GM19023 (cell line): ENCODE data around the gene LTBP3.
"Not testable (repeated sequence)": the region's sequence is repeated elsewhere in the genome, so short reads cannot be mapped to it uniquely, and the experiment has no call there.

Source experiments
- ATAC-seq: cut with Tn5 transposase; IDR thresholded peaks from one replicate; pipeline ENCODE4 v1.9.1; 2021; ENCODE audit warnings: mild to moderate bottlenecking, moderate library complexity; ENCODE audit not compliant: unreplicated experiment

The LTBP3 gene

DNA sequence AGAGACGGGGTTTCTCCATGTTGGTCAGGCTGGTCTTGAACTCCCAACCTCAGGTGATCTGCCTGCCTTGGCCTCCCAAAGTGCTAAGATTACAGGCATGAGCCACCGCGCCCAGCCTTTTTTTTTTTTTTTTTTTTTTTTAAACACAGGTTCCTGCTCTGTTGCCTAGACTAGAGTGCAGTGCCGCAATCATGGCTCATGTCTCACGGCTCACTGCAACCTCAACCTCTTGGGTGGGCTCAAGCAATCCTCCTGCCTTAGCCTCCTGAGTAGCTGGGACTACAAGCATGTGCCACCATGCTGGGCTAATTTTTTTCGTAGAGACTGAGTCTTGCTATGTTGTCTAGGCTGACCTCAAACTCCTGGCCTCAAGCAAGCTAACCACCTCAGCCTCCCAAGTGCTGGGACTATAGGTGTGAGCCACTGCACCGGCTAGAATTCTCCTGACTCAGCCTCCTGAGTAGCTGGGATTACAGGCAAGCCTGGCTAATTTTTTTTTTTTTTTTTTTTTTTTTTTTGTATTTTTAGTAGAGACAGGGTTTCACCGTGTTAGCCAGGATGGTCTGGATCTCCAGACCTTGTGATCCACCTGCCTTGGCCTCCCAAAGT lies 39.1 kb downstream of the LTBP3 start:
- not testable (repeated sequence) for ATAC-seq

DNA sequence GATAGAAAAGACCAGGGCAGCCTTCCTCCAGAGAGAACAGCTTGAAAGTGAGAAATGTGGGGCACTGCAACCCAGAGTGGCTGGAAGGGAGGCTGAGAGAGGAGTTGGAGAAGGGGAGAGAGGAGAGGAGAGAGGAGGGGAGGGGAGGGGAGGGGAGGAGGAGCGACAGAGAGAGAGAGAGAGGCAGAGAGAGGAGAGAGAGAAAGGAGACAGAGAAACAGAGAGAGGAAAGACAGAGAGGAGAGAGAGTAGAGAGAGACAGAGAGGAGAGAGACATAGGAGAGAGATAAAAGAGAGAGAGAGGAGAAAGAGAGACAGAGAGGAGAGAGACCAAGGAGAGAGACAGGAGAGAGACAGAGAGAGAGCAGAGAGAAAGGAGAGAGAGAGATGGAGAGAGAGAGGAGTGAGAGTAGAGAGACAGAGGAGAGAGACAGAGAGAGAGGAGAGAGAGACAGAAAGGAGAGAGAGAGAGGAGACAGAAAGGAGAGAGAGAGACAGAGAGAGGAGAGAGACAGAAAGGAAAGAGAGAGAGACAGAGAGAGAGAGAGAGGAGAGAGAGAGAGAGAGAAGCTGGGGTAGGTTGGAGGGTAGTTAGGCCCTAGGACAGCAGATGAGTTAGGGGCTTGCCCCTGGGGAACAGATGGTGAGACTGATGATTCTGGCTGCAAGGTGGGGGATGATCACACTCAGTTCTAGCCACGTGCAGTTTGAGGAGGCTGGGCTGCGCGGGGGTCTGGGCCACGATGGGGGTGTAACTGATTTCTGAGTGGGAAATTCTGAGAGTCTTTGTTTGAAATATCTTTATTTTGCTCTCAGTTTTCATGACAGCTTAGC lies 41.8 kb downstream of the LTBP3 start:
- ATAC-seq = no peak

DNA sequence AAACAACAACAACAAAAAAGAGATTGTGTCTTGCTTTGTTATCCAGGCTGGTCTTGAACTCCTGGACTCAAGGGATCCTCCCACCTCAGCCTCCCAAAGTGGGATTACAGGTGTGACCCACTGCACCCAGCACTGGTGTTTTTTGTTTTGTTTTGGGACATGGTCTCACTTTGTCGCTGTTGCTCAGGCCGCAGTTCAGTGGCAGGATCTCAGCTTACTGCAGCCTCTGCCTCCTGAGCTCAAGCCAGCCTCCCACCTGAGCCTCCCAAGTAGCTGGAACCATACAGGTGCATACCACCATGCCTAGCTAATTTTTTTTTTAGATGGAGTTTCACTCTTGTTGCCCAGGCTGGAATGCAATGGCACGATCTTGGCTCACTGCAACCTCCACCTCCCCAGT lies 45.8 kb downstream of the LTBP3 start:
- ATAC-seq = not testable (repeated sequence)

DNA sequence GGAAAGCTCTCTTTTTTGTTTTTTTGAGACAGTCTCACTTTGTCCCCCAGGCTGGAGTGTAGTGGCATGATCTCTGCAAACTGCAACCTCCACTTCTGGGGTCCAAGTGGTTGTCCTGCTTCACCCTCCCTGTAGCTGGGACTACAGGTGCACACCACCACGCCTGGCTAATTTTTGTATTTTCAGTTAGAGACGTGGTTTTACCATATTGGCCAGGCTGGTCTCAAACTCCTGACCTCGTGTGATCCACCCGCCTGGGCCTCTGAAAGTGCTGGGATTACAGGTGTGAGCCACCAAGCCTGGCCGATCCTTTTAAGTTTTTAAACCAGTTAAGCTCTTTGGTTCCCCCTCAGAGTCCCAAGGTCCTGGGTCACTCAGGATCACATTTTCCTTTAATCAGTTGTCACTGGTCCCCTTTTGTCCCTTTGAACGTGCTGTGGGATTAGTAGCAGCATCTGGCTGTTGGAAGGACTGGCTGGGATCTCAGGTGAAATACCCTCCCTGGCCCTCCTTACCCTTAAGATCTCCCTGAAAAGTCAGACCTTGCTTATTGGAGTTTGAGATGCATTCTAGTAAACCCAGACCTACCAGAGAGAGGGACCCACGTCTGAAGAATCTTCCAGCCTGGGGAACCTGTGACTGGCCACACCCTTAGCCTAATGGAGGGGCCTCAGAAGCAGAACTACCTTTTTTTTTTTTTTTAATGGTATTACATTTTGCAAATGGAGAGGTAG lies 51.2 kb downstream of the LTBP3 start:
- ATAC-seq = peak; percentile 46

DNA sequence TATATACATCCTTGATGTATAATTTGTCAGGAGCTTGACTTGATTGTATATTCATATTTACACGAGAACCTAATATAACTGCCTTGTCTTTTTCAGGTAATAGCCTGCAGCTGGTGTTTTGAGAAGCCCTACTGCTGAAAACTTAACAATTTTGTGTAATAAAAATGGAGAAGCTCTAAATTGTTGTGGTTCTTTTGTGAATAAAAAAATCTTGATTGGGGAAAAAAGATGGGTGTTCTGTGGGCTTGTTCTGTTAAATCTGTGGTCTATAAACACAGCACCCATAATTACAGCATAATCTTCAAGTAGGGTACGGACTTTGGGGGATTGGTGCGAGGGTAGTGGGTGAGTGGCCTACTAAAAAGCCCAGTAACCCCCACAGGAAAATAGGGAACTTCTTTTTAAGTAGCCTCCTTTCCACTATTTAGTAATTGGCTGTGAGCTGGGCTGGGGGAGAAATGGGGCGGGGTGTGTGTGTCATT lies 51.8 kb downstream of the LTBP3 start:
- no peak for ATAC-seq

DNA sequence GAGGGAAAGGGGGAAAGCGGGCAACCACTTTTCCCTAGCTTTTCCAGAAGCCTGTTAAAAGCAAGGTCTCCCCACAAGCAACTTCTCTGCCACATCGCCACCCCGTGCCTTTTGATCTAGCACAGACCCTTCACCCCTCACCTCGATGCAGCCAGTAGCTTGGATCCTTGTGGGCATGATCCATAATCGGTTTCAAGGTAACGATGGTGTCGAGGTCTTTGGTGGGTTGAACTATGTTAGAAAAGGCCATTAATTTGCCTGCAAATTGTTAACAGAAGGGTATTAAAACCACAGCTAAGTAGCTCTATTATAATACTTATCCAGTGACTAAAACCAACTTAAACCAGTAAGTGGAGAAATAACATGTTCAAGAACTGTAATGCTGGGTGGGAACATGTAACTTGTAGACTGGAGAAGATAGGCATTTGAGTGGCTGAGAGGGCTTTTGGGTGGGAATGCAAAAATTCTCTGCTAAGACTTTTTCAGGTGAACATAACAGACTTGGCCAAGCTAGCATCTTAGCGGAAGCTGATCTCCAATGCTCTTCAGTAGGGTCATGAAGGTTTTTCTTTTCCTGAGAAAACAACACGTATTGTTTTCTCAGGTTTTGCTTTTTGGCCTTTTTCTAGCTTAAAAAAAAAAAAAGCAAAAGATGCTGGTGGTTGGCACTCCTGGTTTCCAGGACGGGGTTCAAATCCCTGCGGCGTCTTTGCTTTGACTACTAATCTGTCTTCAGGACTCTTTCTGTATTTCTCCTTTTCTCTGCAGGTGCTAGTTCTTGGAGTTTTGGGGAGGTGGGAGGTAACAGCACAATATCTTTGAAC lies 52.5 kb downstream of the LTBP3 start:
- ATAC-seq = no peak

DNA sequence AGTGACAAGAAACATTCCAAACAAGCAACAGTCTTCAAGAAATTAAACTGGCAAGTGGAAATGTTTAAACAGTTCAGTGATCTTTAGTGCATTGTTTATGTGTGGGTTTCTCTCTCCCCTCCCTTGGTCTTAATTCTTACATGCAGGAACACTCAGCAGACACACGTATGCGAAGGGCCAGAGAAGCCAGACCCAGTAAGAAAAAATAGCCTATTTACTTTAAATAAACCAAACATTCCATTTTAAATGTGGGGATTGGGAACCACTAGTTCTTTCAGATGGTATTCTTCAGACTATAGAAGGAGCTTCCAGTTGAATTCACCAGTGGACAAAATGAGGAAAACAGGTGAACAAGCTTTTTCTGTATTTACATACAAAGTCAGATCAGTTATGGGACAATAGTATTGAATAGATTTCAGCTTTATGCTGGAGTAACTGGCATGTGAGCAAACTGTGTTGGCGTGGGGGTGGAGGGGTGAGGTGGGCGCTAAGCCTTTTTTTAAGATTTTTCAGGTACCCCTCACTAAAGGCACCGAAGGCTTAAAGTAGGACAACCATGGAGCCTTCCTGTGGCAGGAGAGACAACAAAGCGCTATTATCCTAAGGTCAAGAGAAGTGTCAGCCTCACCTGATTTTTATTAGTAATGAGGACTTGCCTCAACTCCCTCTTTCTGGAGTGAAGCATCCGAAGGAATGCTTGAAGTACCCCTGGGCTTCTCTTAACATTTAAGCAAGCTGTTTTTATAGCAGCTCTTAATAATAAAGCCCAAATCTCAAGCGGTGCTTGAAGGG lies 53.3 kb downstream of the LTBP3 start:
- ATAC-seq = no peak

DNA sequence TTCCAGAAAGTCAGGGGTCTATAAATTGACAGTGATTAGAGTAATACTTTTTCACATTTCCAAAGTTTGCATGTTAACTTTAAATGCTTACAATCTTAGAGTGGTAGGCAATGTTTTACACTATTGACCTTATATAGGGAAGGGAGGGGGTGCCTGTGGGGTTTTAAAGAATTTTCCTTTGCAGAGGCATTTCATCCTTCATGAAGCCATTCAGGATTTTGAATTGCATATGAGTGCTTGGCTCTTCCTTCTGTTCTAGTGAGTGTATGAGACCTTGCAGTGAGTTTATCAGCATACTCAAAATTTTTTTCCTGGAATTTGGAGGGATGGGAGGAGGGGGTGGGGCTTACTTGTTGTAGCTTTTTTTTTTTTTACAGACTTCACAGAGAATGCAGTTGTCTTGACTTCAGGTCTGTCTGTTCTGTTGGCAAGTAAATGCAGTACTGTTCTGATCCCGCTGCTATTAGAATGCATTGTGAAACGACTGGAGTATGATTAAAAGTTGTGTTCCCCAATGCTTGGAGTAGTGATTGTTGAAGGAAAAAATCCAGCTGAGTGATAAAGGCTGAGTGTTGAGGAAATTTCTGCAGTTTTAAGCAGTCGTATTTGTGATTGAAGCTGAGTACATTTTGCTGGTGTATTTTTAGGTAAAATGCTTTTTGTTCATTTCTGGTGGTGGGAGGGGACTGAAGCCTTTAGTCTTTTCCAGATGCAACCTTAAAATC lies 54.0 kb downstream of the LTBP3 start:
- ATAC-seq = no peak

DNA sequence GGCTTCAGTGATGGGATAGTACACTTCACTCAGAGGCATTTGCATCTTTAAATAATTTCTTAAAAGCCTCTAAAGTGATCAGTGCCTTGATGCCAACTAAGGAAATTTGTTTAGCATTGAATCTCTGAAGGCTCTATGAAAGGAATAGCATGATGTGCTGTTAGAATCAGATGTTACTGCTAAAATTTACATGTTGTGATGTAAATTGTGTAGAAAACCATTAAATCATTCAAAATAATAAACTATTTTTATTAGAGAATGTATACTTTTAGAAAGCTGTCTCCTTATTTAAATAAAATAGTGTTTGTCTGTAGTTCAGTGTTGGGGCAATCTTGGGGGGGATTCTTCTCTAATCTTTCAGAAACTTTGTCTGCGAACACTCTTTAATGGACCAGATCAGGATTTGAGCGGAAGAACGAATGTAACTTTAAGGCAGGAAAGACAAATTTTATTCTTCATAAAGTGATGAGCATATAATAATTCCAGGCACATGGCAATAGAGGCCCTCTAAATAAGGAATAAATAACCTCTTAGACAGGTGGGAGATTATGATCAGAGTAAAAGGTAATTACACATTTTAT lies 54.7 kb downstream of the LTBP3 start:
- ATAC-seq = no peak

DNA sequence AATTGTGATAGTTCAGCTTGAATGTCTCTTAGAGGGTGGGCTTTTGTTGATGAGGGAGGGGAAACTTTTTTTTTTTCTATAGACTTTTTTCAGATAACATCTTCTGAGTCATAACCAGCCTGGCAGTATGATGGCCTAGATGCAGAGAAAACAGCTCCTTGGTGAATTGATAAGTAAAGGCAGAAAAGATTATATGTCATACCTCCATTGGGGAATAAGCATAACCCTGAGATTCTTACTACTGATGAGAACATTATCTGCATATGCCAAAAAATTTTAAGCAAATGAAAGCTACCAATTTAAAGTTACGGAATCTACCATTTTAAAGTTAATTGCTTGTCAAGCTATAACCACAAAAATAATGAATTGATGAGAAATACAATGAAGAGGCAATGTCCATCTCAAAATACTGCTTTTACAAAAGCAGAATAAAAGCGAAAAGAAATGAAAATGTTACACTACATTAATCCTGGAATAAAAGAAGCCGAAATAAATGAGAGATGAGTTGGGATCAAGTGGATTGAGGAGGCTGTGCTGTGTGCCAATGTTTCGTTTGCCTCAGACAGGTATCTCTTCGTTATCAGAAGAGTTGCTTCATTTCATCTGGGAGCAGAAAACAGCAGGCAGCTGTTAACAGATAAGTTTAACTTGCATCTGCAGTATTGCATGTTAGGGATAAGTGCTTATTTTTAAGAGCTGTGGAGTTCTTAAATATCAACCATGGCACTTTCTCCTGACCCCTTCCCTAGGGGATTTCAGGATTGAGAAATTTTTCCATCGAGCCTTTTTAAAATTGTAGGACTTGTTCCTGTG lies 55.4 kb downstream of the LTBP3 start:
- ATAC-seq = no peak

DNA sequence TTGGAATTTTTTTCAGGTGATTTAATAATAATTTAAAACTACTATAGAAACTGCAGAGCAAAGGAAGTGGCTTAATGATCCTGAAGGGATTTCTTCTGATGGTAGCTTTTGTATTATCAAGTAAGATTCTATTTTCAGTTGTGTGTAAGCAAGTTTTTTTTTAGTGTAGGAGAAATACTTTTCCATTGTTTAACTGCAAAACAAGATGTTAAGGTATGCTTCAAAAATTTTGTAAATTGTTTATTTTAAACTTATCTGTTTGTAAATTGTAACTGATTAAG lies 55.9 kb downstream of the LTBP3 start:
- no peak for ATAC-seq

DNA sequence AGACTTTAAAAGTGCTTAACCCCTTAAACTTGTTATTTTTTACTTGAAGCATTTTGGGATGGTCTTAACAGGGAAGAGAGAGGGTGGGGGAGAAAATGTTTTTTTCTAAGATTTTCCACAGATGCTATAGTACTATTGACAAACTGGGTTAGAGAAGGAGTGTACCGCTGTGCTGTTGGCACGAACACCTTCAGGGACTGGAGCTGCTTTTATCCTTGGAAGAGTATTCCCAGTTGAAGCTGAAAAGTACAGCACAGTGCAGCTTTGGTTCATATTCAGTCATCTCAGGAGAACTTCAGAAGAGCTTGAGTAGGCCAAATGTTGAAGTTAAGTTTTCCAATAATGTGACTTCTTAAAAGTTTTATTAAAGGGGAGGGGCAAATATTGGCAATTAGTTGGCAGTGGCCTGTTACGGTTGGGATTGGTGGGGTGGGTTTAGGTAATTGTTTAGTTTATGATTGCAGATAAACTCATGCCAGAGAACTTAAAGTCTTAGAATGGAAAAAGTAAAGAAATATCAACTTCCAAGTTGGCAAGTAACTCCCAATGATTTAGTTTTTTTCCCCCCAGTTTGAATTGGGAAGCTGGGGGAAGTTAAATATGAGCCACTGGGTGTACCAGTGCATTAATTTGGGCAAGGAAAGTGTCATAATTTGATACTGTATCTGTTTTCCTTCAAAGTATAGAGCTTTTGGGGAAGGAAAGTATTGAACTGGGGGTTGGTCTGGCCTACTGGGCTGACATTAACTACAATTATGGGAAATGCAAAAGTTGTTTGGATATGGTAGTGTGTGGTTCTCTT lies 56.5 kb downstream of the LTBP3 start:
- no peak for ATAC-seq

DNA sequence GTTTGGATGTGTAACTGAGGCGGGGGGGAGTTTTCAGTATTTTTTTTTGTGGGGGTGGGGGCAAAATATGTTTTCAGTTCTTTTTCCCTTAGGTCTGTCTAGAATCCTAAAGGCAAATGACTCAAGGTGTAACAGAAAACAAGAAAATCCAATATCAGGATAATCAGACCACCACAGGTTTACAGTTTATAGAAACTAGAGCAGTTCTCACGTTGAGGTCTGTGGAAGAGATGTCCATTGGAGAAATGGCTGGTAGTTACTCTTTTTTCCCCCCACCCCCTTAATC lies 57.0 kb downstream of the LTBP3 start:
- ATAC-seq = no peak

DNA sequence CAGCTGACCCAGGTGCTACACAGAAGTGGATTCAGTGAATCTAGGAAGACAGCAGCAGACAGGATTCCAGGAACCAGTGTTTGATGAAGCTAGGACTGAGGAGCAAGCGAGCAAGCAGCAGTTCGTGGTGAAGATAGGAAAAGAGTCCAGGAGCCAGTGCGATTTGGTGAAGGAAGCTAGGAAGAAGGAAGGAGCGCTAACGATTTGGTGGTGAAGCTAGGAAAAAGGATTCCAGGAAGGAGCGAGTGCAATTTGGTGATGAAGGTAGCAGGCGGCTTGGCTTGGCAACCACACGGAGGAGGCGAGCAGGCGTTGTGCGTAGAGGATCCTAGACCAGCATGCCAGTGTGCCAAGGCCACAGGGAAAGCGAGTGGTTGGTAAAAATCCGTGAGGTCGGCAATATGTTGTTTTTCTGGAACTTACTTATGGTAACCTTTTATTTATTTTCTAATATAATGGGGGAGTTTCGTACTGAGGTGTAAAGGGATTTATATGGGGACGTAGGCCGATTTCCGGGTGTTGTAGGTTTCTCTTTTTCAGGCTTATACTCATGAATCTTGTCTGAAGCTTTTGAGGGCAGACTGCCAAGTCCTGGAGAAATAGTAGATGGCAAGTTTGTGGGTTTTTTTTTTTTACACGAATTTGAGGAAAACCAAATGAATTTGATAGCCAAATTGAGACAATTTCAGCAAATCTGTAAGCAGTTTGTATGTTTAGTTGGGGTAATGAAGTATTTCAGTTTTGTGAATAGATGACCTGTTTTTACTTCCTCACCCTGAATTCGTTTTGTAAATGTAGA lies 57.6 kb downstream of the LTBP3 start:
- ATAC-seq = no peak

DNA sequence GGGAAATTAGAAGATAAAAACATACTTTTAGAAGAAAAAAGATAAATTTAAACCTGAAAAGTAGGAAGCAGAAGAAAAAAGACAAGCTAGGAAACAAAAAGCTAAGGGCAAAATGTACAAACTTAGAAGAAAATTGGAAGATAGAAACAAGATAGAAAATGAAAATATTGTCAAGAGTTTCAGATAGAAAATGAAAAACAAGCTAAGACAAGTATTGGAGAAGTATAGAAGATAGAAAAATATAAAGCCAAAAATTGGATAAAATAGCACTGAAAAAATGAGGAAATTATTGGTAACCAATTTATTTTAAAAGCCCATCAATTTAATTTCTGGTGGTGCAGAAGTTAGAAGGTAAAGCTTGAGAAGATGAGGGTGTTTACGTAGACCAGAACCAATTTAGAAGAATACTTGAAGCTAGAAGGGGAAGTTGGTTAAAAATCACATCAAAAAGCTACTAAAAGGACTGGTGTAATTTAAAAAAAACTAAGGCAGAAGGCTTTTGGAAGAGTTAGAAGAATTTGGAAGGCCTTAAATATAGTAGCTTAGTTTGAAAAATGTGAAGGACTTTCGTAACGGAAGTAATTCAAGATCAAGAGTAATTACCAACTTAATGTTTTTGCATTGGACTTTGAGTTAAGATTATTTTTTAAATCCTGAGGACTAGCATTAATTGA lies 58.3 kb downstream of the LTBP3 start:
- ATAC-seq = no peak

DNA sequence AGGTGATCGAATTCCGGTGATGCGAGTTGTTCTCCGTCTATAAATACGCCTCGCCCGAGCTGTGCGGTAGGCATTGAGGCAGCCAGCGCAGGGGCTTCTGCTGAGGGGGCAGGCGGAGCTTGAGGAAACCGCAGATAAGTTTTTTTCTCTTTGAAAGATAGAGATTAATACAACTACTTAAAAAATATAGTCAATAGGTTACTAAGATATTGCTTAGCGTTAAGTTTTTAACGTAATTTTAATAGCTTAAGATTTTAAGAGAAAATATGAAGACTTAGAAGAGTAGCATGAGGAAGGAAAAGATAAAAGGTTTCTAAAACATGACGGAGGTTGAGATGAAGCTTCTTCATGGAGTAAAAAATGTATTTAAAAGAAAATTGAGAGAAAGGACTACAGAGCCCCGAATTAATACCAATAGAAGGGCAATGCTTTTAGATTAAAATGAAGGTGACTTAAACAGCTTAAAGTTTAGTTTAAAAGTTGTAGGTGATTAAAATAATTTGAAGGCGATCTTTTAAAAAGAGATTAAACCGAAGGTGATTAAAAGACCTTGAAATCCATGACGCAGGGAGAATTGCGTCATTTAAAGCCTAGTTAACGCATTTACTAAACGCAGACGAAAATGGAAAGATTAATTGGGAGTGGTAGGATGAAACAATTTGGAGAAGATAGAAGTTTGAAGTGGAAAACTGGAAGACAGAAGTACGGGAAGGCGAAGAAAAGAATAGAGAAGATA lies 59.0 kb downstream of the LTBP3 start, which contains the start of gene MALAT1:
TSS of gene MALAT1 (plus strand) at position 69 of the 736 bp plus-strand sequence.
- ATAC-seq = no peak
